ENCODE results near the gene IGSF21.

GRCh38 chr1:18182398-18183160 is 75.0 kb downstream of the IGSF21 start:
- TF ChIP-seq GATA3 (IDR thresholded peaks at IDR 0.05; ENCODE audit: low read depth, low read length) (no peak), GATA2 (IDR thresholded peaks at IDR 0.05; ENCODE audit: low read depth, low read length) (no peak)

Data from SH-SY5Y (cell line).